SHP77 (cell line): Measurements from ENCODE around the gene HK2.
A peak's percentile ranks its signal among the peaks of the same experiment; 100 is the strongest.
"Not testable (repeated sequence)": the region's sequence is repeated elsewhere in the genome, so short reads cannot be mapped to it uniquely, and the experiment has no call there.

Experiments
- DNase-seq, 2 experiments: peaks; one replicate each; lab custom pipeline; 2025; lab: John Stamatoyannopoulos, UW

The HK2 gene

DNA sequence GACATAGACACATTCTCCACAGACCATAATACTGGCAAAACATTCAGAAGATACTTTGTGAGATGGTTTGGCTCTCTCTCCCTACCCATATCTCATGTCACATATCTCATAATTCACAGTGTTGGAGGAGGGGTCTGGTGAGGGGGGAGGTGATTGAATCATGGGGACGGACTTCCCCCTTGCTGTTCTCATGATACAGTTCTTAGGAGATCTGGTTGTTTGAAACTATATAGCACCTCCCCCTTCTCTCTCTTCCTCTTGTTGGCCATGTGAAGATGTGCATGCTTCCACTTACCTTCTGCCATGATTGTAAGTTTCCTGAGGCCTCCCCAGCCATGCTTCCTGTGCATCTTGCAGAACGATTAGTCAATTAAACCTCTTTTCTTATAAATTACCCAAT lies 61.1 kb downstream of the HK2 start:
- no peak for DNase-seq

DNA sequence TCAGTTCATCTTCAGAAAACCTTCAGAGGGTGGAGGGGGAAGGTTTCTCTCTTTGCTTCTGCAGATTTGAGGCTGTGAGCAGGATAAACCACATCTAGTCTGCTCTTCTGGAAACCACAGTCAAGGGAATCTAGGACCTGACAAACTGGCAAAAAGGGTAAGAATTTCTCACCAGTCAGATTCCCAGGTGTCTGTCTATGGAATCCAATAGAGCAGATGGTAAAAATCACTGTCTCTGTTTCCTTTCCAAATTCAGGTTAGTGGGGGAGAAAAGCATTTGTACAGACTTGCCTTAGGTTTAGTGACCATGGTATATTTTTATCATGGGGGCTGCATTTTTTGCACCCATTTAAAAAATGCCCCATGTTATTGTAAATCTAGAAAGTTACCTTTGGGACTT lies 62.3 kb downstream of the HK2 start:
- DNase-seq = no peak

DNA sequence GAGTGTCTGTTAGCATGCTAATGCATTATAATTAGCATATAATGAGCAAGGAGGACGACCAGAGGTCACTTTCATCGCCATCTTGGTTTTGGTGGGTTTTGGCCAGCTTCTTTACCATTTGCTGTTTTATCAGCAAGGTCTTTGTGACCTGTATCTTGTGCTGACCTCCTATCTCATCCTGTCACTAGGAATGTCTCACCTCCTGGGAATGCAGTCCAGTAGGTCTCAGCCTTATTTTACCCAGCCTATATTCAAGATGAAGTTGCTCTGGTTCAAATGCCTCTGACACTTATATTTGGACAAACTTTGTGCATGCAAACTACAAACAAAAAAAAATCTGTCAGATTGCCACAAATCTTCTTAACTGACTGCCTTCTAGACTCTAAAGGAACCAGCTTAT lies 66.3 kb downstream of the HK2 start:
- not testable (repeated sequence) for DNase-seq

DNA sequence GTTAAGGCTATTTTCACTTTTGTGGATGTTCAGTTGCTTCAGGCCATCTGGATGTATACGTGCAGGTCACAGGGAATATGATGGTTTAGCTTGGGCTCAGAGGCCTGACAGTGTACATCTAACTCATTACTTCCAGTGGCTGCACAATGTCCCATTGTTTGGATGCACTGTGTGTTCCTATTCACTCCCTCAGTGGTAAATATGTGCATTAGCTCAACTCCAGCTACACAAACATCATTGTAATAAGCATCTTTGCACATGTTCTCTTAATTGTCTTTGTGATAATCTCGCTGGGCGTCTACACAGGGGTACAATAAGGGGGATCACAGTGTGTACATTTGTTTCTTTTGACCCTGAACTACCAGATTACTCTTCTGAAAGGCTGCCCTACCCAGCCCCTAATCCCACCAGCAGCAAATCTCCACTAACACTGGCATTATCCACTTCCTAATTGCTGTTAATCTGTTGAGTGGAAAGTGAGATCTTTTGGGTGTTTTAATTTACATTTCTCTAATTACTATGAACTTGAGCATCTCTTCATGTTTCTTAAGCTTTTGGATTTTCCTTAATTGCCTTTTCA lies 68.4 kb downstream of the HK2 start:
- DNase-seq = no peak

DNA sequence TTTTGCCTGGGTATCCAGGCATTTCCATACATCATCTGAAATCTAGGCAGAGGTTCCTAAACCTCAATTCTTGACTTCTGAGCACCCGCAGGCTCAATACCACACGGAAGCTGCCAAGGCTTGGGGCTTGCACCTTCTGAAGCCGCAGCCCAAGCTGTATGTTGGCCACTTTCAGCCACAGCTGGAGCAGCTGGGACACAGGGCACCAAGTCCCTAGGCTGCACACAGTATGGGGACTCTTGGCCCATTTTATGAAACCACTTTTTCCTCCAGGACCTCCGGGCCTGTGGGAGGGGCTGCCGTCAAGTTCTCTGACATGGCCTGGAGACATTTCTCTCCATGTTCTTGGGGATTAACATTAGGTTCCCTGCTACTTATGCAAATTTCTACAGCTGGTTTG lies 72.5 kb downstream of the HK2 start:
- DNase-seq = no peak

DNA sequence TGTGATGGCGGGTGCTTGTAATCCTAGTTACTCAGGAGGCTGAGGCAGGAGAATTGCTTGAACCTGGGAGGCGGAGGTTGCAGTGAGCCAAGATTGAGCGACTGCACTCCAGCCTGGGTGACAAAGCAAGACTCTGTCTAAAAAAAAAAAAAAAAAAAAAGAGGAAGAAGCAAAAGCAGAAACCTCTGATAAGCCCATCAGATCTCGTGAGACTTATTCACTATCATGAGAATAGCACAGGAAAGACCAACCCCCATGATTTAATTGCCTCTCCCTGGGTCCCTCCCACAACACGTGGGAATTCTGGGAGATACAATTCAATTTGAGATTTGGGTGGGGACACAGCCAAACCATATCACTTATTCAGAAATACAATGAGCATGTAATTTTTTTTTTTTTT lies 73.6 kb downstream of the HK2 start:
- not testable (repeated sequence) for DNase-seq

DNA sequence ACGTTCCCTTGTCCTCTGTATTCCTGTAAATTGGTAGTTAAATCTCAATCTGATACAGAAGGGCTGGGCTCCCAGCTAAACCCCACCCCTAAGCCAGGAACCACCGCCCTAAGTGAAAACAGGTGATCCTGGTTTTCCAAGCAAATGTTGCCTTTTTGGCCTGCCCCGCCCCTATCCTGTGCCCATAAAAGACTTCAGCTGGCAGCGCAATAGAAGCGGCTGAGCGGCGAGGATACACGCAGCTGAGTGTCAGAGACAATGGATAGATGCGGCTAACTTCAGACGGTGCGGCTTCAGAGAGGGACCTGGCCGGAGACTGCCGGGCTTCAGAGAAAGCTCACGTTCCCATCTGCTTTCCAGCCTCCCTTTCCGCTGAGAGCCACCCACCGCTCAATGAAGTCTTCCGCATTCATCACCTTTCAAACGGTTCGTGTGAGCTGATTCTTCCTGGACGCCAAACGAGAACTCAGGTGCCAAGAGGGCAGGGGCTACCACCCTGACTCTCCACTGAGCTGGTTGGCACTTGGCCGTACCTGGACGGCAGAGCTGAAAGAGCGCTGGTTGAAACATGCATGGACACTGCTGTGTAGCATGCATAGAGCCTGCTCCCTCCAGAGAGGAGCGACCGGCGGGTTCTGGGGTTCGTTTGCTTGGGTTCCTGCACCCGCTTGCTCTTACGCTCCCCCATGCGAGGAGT lies 75.0 kb downstream of the HK2 start:
- DNase-seq = no peak

DNA sequence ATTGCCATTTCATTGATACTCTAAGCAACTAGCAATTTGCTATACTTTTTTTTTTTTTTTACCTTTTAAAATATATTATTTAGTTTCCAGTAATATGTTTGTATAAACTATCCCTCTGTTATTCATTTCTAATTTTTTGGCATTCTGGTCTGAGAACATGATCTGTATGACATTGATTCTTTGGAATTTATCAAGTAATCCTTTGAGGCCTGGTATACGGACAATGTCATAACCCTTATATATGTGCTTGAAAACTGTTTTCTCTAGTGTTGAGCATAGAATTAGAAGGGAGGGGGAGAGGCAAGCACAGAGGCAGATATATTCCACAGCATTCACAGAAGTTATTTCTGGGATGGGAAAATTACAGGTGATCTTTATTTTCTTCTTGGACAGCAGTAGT lies 76.3 kb downstream of the HK2 start:
- no peak for DNase-seq

DNA sequence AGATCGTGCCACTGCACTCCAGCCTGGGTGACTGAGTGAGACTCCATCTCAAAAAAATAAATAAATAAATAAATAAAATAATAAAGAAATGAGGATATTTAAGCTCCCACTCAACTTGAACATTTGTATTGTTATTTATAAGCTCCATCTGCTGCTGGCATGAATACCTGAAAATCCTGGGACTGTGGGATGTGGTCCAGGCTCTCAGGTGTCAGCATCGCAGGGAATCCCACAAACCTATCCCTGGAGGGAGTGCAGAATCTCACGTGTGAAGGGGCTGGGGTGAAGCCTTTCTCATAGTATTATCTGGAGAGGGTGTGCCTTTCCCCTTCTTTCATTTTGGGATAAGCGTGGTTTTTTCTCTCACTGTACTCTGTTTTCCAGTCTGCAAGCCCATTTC lies 77.1 kb downstream of the HK2 start:
- DNase-seq = no peak

DNA sequence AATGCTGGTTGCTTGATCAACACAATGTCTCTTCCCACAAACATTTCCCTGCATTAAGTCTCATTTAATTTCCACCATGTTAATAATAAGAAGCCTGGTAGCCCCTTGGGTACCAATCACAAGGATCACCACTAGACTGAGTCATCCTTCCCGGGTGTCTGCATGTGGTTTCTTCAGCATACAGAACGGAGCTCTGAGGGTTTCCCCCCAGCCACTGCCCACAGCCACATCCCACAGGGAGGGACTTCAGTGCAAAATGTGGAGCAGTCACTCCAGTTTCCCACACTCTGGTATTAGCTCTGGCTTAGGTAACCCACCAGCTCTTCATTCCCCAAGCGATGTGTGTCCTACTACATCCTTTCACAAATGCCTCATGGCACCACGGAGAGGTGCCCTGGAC lies 81.8 kb downstream of the HK2 start:
- no peak for DNase-seq

DNA sequence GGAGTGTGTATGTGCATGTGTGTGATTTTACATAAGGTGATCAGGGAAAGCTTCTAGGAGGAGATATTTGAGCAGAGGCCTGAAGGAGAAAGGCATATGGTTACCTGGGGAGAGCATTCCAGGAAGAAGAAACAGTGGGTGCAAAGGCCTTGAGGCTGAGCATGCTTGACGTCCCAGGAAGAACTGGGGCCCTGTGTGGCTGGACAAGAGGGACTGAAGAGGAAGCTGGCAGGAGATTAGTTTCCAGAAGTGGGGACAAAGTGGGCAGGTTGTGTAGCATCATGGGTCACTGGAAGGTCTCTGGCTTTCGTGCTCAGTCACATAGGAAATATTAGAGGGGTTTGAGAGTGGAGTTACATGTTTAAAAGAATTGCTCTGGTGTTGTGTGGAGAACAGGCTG lies 82.5 kb downstream of the HK2 start:
- no peak for DNase-seq

DNA sequence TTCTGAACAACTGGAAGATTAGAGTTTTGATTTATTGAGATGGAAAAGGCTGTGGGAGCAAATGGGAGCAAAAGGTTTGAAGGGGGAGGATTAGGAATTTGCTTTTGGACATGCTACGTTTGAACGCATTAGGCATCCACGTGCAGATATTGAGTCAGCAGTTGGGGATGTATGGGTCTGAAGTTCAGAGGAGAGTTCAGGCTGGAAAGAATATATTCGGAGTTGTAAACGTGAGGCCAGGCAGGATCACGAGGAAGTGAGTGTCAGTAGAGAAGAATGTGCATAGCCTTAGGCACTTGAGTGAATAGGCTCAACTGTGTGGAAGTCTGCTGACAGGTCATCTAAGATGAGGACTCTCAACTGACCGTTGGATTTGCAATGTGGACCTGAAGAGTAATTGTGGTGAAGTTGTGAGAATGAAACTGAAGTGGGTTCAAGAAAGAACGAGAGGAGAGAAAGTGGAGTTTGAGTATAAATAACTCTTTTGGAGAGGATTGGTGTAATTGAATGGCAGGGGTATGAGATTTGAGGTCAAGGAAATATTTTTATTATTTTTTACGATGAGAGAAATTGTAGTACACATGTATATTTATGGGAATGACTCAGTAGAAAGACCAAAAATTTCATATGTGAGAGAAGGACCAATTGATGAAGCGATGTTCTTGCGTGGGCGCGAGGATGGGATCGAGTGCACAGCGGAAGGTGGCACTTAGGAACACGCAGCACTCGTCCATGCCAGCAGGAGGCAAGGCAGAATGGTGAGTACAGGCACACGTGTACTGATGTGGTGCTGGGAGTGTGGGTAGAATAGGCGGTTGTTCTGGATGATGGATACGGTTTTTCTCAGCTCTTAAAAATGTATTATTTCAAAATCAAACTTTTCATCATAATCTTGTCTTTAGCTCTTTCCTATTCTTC lies 84.0 kb downstream of the HK2 start:
- DNase-seq = no peak

DNA sequence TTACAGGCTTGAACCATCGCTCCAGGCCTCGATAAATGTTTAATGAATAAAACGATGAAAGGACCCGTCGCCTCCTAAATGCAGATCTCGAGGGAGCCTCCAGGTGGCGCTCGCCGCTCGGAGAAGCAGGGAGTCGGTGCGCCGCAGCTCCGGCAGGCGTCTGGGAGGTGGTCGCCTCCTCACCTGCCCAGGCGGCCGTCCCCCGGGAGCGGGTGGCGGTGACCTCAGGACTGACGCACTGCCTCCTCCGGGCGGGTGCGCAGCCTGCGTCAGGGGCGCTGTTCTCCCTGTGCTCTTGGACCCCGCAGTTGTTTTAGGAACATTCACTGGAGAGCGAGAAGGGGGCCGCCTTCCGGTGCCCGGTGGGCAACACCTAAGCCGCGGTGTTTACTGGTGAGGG lies 85.9 kb downstream of the HK2 start:
- DNase-seq = peak; percentile 53 to 58

DNA sequence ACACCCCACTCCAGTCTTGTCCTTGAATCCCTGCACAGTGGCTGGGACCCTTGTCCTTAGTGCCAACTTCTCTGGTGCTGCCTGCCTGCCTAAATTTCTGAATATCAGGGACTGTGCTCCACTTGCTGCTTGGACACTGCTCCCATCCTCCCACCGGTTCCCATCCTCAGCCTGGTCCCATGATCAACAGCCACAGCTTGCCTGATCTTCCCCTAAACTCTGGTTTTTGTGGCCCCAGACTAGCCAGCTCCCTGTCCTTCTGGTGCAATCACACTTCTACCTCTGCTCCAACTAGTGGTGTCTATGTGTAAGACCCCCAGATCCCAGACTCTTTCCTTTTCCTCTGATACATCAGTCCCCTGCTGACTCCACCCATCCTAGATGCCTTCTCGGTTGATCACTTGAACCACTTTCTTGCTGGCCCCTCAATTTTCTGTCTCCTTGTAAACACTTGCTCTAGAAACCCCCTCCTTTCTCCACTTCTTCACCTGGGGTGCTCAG lies 87.4 kb downstream of the HK2 start:
- no peak for DNase-seq

DNA sequence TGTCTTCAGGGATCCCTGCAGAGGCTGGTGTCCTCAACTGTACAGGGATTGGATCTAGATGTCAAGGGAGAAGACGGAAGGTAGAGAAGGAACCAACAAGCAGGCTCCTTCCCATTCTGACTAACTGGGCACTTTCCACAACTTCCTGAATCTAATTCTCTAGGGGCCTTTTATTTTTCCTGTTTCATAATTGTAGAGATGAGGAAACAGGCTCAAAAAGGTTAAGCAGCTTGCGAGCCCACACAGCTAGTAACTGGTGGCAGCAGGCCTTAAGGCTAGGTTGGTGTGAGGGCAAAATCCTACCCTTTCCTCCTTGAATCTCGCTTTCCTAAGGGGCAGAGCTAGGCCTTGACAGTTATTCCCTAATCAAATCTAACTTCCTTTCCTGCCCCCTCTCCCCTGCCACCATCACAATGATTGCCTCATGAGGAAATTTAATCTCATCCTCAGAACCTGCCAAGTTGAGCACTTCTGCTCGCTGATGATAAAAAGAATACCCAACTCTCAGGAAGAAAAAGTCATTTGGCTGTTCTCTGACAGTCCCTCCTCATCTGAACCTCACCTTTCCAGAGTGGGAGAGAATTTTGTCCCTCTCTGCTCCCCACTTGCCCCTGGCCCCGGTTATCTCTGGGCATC lies 88.8 kb downstream of the HK2 start:
- DNase-seq = no peak

DNA sequence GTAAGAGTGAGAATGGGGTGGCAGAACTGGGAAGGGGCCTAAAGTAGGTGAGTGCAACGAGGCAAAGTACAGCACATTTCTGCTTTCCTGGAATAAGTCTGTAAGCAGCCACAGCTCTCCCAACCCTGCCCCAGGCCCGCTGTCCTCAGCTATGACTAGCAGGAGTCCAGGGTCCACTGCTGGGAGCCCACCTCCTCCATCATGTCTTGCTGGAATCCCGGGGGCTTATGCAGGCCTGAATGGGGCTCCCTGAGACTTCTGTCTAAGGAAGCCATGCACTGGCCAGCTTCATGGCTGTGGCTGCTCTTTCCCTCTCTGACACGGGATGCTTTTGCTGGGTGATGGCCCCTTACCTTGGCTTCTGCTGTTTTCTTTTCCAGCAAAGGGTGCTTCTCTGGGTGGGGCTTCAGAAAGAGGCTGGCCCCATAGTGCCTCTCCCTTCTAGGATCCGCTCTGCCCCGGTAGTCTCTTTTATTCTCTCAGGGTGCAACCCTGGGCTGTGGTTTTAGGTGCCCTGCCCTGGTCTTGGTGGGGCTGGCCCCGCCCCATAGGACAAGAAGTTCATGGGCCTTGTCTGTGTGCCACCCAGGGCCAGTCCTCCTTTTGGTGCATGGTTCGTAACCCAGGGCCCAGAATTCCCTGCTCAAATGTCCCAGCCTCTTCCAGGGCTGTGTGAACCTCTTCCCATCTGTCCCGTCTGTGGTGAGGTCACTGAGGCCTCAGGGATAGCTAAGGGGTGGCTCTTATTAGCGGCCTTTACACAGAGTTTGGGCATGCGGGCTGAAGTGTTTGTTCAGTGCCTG lies 90.7 kb downstream of the HK2 start:
- no peak for DNase-seq

DNA sequence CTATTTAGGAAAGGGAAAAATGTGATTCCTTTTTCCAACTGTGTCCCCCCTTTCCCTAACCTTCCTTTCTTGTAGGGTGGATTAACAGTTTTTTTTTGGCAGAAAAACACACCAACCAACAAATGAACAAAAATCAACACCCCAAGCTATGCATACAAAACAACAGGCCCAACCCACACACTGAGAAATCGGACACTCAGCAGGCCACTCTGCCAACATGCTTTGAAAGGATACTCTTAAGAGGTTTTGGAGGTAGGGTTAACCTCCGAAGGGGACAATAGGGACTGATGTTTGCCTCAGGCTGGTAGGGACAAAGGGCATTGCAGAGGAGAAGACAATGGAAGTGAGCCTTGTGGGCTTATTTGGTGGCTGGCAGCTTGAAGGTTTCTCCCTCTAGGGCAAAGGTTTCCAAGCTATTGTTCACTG lies 91.4 kb downstream of the HK2 start:
- DNase-seq = no peak

DNA sequence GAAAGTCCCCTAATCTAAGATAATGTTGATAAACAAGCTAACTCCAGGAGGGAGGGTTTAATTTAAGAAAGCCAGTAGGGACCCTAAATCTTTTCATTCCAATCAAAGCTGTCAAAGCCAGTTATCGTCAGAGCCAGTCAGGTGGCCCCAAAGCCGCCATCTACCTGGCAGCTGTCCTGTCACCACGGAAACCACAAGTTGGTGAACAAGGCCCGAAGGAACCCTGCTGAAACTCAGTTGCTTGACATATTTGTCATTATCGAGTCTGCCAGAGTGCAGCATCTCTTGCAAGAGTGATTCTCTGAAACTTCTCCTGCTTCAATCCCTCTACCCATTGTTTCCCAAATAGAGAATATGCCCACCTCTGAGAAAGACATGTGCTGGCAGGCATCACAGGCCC lies 93.7 kb downstream of the HK2 start:
- no peak for DNase-seq

DNA sequence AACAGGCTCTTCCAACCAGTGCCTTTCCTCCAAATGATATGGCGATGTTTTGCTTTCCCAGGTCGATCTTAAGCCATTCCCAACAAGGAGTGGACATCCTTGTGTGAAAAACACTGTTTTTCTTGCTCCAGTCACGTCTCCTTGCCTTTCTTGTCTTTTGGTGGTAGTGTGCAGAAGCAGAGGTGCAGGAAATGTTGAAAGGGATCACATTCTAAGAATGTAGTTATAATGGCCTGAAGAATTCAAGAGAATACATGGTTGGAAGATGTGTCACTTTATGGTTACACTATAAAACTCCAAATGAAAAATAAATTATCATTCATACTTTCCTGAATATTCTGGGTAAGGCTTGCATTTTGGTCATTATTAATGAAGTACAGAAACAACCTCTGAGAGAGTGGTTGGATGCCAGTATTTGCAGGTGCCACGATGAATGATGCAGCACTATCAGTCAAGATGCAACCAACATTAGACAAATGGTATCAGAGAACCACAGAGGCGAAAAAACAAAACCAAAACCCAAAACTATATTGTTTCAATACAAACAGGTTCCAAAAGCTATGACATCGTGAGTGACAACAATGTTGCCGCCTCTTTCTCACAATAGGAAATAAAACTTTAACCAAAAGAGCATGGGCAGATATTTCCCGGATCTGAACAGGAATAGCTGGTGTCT lies 97.0 kb downstream of the HK2 start:
- DNase-seq = no peak

DNA sequence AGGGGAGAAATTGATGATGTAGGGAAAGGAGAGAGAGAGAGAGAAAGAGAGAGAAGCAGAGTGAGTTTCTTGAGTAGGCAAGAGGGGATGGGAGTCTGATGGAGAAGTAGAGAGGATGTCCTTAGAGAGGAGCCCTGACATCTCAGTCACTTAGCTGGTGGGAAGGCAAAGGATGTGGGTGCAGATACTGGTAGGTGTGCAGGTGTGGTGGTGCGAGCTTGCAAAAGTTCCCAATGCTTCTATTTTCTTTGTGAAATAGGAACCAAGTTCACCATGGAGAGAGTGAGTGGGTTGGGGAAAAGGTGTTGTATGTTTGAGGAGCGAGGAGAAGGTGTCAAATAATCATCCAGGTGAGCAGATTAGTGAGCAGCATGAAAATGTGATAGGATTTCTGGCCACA lies 98.0 kb downstream of the HK2 start:
- DNase-seq = no peak

DNA sequence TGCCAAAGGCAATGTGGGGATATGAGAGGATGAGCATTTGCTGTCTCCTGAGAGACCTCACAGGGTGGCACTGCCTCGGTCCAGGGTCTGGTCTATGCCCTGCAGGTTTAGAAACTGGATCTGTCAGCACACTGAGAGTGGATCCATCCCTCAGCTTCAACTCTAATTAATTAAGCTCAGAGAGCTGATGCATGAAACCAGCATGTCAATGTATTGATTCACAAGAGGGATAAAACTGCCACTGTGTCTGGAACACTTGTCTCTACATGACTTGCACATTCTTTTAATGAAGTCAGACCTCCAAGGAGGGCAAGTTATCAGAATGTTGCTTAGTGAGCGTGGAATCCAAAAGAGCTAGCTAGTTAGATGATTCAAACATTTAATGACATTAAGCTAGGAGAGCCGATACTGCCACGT lies 102.1 kb downstream of the HK2 start:
- no peak for DNase-seq
